Activated CD4-positive, alpha-beta T cell treated with anti-CD3 and anti-CD28 coated beads, Interleukin-2, amount 10 ng/mL, durations not matched to agents 7 days and 5 days (primary cell): Measurements from ENCODE around the gene TMIE. TPM values are rescaled to one million over a fixed set of nuclear protein-coding genes. Genes with fewer than 3 reads are reported as not detected.

Experiments
- CTCF ChIA-PET: fragments of 350-600 bp; sonication (Branson Sonifier 250); formaldehyde crosslinking; loops from one replicate; lab custom pipeline; 2021; ENCODE audit warnings: antibody characterized with exemption; lab: Charles Lee
- POLR2A ChIA-PET: fragments of 350-600 bp; sonication (Branson Sonifier 250); formaldehyde crosslinking; loops from one replicate; lab custom pipeline; 2021; ENCODE audit warnings: antibody characterized with exemption; lab: Charles Lee
- DNase-seq: peaks from one replicate; pipeline ENCODE4 v3.0.0-alpha.2; 2020
- H3K27ac Mint-ChIP-seq: one replicate; pipeline ENCODE4 v1.8.0; 2021; ENCODE audit warnings: mild to moderate bottlenecking, moderate library complexity, mixed read lengths
- H3K27me3 Mint-ChIP-seq: one replicate; pipeline ENCODE4 v1.8.0; 2021; ENCODE audit warnings: mixed read lengths
- H3K36me3 Mint-ChIP-seq: one replicate; pipeline ENCODE4 v1.8.0; 2021; ENCODE audit warnings: low read depth, mixed read lengths
- H3K4me1 Mint-ChIP-seq: one replicate; pipeline ENCODE4 v1.8.0; 2021; ENCODE audit warnings: mixed read lengths
- H3K4me3 Mint-ChIP-seq: one replicate; pipeline ENCODE4 v1.8.0; 2021; ENCODE audit warnings: mild to moderate bottlenecking, moderate library complexity, mixed read lengths
- H3K9me3 Mint-ChIP-seq: one replicate; pipeline ENCODE4 v1.8.0; 2021; ENCODE audit warnings: mixed read lengths
- total RNA-seq, 2 experiments: library from RNA; stranded (reverse); gene quantifications; one replicate each; pipeline ENCODE4 v1.2.3, GENCODE V29; 2021

The TMIE gene
- total RNA-seq, 2 experiments from 2014 or later: 1.2 to 1.6 TPM

- DNase-seq: no peak
- Mint-ChIP-seq H3K36me3 (no peaks in the 10 kb centered on the region), H3K9me3 (no peaks in the 10 kb centered on the region), H3K4me1 (no peaks in the 10 kb centered on the region), H3K27me3 (no peaks in the 10 kb centered on the region), H3K27ac (no peak overlapping the region), H3K4me3 (no peak overlapping the region)
- CTCF ChIA-PET: interaction anchor here (2.4 kb wide), 1 partner anchor 14 kb away, joined by 10 read pairs; no protein-coding TSS in a partner anchor
- POLR2A ChIA-PET: no interaction called here
Observed at GRCh38 chr3:46681856-46682540, 19.2 kb upstream of the TMIE start.

- H3K9me3 Mint-ChIP-seq: no peaks in the 10 kb centered on the region
- DNase-seq: no peak
- H3K4me3 Mint-ChIP-seq: no peak overlapping the region
- no peaks in the 10 kb centered on the region for H3K27me3 Mint-ChIP-seq
- no peak overlapping the region for H3K27ac Mint-ChIP-seq
- H3K36me3 Mint-ChIP-seq: no peaks in the 10 kb centered on the region
- H3K4me1 Mint-ChIP-seq: no peaks in the 10 kb centered on the region
- ChIA-PET CTCF (interaction anchor here (2.4 kb wide), 1 partner anchor 13 kb away, joined by 10 read pairs; no protein-coding TSS in a partner anchor), POLR2A (no interaction called here)
Observed at GRCh38 chr3:46682974-46683373, 18.2 kb upstream of the TMIE start.

GRCh38 chr3:46684891-46685290 lies 16.3 kb upstream of the TMIE start:
- ChIA-PET CTCF (interaction anchor here (1.2 to 1.6 kb wide), 2 partner anchors 9 to 55 kb away, joined by 3 to 5 read pairs; no protein-coding TSS in a partner anchor), POLR2A (no interaction called here)
- peaks cover 2% of the 10 kb centered on the region for H3K4me1 Mint-ChIP-seq
- no peak overlapping the region for H3K4me3 Mint-ChIP-seq
- no peak overlapping the region for H3K27ac Mint-ChIP-seq
- H3K36me3 Mint-ChIP-seq: no peaks in the 10 kb centered on the region
- no peaks in the 10 kb centered on the region for H3K27me3 Mint-ChIP-seq
- H3K9me3 Mint-ChIP-seq: no peaks in the 10 kb centered on the region
- DNase-seq: no peak

DNA sequence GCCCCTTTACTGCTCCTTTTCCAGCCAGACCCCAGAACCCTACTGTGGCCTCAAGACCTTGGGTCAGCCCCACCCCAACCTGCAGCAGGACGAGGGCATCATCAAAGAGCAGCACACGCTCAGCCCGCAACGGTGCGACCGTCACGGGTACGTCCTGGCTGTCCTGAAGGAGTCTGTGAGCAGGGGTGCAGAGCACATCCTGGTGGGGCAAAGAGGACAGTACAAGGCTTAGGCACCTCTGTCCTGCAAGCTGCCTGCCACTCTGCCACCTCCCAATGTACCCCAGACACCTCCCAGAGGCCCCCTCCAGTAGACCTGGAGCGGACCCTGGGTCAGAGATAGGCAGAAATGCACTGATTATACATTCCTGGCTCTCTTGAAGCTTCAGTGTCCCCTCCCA lies 15.7 kb upstream of the TMIE start:
- Mint-ChIP-seq H3K9me3 (no peaks in the 10 kb centered on the region), H3K36me3 (no peaks in the 10 kb centered on the region), H3K4me1 (peaks cover 6% of the 10 kb centered on the region), H3K27me3 (no peaks in the 10 kb centered on the region), H3K4me3 (no peak overlapping the region), H3K27ac (no peak overlapping the region)
- no peak for DNase-seq
- POLR2A ChIA-PET: no interaction called here
- CTCF ChIA-PET: no interaction called here

- H3K27me3 Mint-ChIP-seq: peaks cover 7% of the 10 kb centered on the region
Observed at GRCh38 chr3:46690798-46691197, 10.4 kb upstream of the TMIE start.

DNA sequence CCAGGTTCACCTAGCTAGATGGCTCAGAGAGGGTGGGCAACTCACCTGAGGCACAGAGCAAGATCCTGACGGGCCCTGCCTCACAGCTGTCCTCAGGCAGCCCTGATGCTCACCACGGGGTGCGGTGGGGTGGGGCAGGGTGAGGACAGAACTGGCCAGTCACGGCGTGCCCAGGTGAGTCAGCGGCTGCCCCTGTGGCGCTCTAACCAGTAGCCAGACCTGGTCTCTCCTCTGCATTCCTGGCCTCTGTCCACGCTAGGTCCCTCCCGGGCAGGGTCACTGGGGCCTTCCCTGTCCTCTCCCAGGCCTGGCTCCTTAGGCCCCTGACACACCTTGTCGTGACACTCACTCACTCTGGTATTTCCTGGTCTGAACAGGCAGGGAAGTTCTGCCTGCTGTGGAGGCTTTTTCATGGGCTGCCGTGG lies 8.6 kb upstream of the TMIE start:
- Mint-ChIP-seq H3K36me3 (no peaks in the 10 kb centered on the region), H3K9me3 (no peaks in the 10 kb centered on the region)

More at GRCh38 chr3:46690798-46691197, 10.4 kb upstream of the TMIE start:
- no peaks in the 10 kb centered on the region for H3K9me3 Mint-ChIP-seq
- H3K4me1 Mint-ChIP-seq: peaks cover 45% of the 10 kb centered on the region
- ChIA-PET POLR2A (no interaction called here), CTCF (interaction anchor here (1.0 kb wide), 1 partner anchor 12 kb away, joined by 3 read pairs; no protein-coding TSS in a partner anchor)
- no peaks in the 10 kb centered on the region for H3K36me3 Mint-ChIP-seq
- H3K27ac Mint-ChIP-seq: no peak overlapping the region
- no peak overlapping the region for H3K4me3 Mint-ChIP-seq
- DNase-seq: peak; percentile 19

DNA sequence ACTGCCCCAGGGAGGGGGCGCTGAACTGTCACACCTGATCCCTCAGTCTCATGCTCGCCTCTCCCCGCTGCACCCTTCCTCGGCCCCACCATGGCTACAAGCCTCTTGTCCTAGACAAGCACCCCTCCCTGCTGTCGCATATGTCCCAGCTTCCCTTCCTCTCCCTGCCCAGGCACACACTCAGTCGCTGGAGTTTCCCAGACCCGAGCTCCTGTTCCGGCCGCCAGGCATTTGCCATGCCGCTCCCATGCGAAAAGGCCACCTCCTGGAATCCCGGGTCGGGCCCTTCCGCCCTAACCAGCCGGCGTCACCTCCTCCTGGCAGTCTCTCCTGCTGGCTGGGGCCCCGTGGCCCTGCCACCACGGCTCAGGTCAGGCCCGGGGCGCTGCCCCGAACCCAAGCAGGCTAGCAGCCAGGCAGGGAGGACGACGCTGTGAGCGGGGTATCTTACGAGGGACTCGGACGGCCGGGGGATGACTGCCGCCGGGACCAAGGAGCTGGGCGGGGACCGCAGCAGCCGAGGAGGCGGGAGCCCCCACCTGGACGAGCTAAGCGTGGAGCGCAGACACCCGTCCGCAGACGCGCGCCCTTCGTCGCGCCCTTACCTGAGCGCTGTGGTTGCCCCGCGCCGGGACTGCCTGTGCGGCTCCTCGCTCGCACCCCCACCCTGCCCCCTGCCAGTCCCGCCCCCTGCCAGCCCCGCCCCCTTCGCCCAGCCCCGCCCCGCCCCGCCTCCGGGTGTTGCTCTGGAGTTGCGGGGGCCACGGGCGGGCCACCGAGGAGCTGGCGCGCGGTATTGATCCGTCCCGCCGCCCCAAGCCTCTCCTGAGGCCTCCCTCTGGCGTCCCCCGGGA lies 7.9 kb upstream of the TMIE start, which contains the start of gene ALS2CL:
ALS2CL (minus strand) TSS at position 642 of the 854 bp plus-strand sequence. CDS start 4,239 bp downstream, outside the sequence.
- H3K4me3 Mint-ChIP-seq: peak within 1 kb of the TSS; percentile 72
- H3K9me3 Mint-ChIP-seq: no peaks in the 10 kb centered on the region
- CTCF ChIA-PET: interaction anchor here (0.6 to 1.3 kb wide), 4 partner anchors 14 to 153 kb away, joined by 3 read pairs; no protein-coding TSS in a partner anchor
- peak within 1 kb of the TSS; percentile 87 for H3K27ac Mint-ChIP-seq
- POLR2A ChIA-PET: no interaction called here
- DNase-seq: peak; percentile 75
- peaks cover 7% of the 10 kb centered on the region for H3K27me3 Mint-ChIP-seq
- peaks cover 57% of the 10 kb centered on the region for H3K4me1 Mint-ChIP-seq
- H3K36me3 Mint-ChIP-seq: no peaks in the 10 kb centered on the region

More for the DNA sequence above, 8.6 kb upstream of the TMIE start:
- peak overlapping the region; percentile 72 for H3K4me3 Mint-ChIP-seq
- ChIA-PET POLR2A (no interaction called here), CTCF (interaction anchor here (0.8 to 1.3 kb wide), 2 partner anchors 15 to 154 kb away, joined by 3 read pairs; no protein-coding TSS in a partner anchor)
- peaks cover 55% of the 10 kb centered on the region for H3K4me1 Mint-ChIP-seq
- DNase-seq: no peak
- H3K27me3 Mint-ChIP-seq: peaks cover 7% of the 10 kb centered on the region
- peak overlapping the region; percentile 87 for H3K27ac Mint-ChIP-seq

GRCh38 chr3:46693892-46694226 lies 7.3 kb upstream of the TMIE start:
- no peaks in the 10 kb centered on the region for H3K9me3 Mint-ChIP-seq
- no peaks in the 10 kb centered on the region for H3K36me3 Mint-ChIP-seq
- peak; percentile 41 for DNase-seq
- peaks cover 7% of the 10 kb centered on the region for H3K27me3 Mint-ChIP-seq
- CTCF ChIA-PET: interaction anchor here (0.6 to 1.3 kb wide), 3 partner anchors 26 to 152 kb away, joined by 3 read pairs; no protein-coding TSS in a partner anchor
- H3K4me1 Mint-ChIP-seq: peaks cover 57% of the 10 kb centered on the region
- POLR2A ChIA-PET: no interaction called here
- no peak overlapping the region for H3K27ac Mint-ChIP-seq
- peak overlapping the region; percentile 44 for H3K4me3 Mint-ChIP-seq

DNA sequence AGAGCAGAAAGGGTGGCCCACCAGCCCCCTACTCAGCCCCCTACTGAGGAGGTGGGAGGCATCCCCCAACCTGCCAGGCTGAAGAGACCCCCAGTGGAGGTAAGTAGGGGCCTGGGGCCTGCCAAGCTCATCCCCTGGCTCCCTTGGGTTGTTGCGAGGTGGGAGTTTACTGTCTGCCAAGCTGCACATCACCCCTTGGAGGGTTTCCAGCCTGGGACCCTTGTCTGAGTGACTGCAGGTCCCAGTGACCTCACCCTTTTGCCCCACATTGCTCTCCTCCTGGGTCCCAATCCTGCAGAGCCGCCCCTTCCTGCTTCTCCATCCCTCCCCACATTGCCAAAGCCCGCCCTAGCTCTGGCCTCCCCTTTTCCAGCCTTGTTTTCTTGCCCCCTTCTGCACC lies 6.7 kb upstream of the TMIE start:
- POLR2A ChIA-PET: no interaction called here
- CTCF ChIA-PET: interaction anchor here (0.8 to 2.8 kb wide), 4 partner anchors 12 to 30 kb away, joined by 3 to 10 read pairs (median 3); no protein-coding TSS in a partner anchor
- DNase-seq: no peak
- Mint-ChIP-seq H3K4me1 (peaks cover 57% of the 10 kb centered on the region), H3K27me3 (peaks cover 7% of the 10 kb centered on the region), H3K9me3 (no peaks in the 10 kb centered on the region), H3K4me3 (peak overlapping the region; percentile 50), H3K27ac (peak overlapping the region; percentile 76), H3K36me3 (no peaks in the 10 kb centered on the region)

GRCh38 chr3:46695177-46695961 lies 5.8 kb upstream of the TMIE start:
- peak; percentile 51 for DNase-seq
- H3K36me3 Mint-ChIP-seq: no peaks in the 10 kb centered on the region

DNA sequence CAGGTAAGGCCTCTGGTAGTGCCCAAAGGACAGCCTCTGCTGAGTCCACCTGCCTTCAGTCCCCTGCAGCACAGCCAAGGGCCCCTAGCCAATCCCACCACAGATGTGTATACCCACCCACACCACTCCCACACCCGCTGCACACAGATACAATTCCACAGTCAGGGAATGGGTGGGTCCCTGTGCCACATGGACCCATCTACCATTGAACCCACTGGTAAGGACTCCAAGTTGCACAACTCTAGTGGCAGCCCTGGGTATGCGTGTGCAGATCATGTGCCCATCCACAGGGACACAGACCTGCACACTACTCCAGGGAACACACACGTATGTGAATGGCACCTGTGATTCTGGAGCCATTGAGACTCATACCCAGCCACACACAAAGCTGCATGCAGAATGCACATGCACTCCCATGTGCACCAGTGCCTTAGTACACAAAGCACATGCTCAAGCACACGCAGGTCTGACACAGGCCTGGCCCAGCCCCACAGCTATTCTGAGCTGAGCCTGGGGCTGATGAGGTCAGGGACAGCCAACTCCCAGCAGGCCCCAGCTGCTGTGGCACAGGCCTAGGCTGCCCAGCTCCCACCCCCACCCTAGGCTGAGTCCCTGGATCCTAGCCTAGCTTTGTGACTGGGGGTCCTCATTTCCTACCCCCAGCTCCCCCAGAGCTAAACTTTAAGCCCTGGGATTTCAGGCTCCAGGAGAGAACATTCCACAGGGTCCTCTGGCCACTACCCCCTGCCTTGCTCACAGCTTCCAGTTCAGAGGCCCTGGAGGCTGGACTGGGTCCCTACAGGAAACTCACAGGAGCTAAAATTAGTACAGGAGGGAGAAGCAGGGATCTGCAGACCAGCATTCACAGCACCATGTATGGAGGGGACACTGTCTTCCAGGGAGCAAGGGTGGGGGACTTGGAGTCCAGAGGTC lies 5.0 kb upstream of the TMIE start:
- Mint-ChIP-seq H3K9me3 (no peaks in the 10 kb centered on the region), H3K4me3 (no peak overlapping the region), H3K4me1 (peaks cover 43% of the 10 kb centered on the region), H3K36me3 (no peaks in the 10 kb centered on the region), H3K27ac (peak overlapping the region; percentile 88), H3K27me3 (peaks cover 10% of the 10 kb centered on the region)
- CTCF ChIA-PET: interaction anchor here (0.6 to 2.8 kb wide), 10 partner anchors 10 to 714 kb away, joined by 3 to 10 read pairs (median 4); no protein-coding TSS in a partner anchor
- no peak for DNase-seq
- POLR2A ChIA-PET: no interaction called here

More at GRCh38 chr3:46695177-46695961, 5.8 kb upstream of the TMIE start:
- H3K27me3 Mint-ChIP-seq: peaks cover 8% of the 10 kb centered on the region
- peak overlapping the region; percentile 88 for H3K27ac Mint-ChIP-seq
- H3K4me3 Mint-ChIP-seq: peak overlapping the region; percentile 15
- H3K9me3 Mint-ChIP-seq: no peaks in the 10 kb centered on the region
- ChIA-PET CTCF (interaction anchor here (0.8 to 2.8 kb wide), 7 partner anchors 9 to 206 kb away, joined by 3 to 10 read pairs (median 3); no protein-coding TSS in a partner anchor), POLR2A (no interaction called here)
- H3K4me1 Mint-ChIP-seq: peaks cover 52% of the 10 kb centered on the region
